DMS114 treated with DMSO at 0.1 percent for 48 hours (cell line): ENCODE data around the gene HARBI1.

Experiments
- DNase-seq: peaks from one replicate; lab custom pipeline; 2025; ENCODE audit not compliant: unreplicated experiment; lab: John Stamatoyannopoulos, UW

Gene HARBI1

DNA sequence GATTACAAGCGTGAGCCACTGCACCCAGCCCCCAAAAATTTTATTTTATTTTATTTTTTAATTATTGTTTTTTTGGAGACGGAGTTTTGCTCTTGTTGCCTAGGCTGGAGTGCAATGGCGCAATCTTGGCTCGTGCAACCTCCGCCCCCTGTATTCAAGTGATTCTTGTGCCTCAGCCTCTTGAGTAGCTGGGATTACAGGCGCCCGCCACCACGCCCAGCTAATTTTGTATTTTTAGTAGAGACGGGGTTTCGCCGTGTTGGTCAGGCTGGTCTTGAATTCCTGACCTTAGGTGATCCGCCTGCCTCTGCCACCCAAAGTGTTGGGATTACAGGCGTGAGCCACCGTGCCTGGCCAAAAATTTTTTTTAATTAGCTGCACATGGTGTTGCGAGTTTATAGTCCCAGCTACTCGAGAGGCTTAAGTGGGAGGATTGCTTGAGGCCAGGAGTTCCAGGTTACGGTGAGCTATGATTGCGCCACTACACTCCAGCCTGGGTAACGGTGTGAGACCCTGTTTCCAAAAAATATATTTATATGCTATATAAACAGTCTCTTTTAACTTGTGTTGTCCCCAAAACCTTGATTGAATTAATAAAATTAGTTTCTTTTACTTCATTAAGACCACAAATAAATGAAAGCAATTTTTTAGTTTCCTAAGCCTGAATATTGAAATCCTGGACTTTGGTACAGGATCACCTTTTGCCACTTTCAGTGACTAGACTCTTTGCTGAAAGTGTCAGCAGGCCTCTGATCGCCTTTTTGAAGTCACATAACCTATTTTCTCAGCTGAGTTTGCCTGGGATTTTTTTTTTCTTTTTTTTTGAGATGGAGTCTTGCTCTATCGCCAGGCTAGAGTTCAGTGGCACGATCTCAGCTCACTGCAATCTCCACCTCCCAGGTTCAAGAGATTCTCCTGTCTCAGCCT is 16.5 kb upstream of the HARBI1 start:
- DNase-seq = no peak

DNA sequence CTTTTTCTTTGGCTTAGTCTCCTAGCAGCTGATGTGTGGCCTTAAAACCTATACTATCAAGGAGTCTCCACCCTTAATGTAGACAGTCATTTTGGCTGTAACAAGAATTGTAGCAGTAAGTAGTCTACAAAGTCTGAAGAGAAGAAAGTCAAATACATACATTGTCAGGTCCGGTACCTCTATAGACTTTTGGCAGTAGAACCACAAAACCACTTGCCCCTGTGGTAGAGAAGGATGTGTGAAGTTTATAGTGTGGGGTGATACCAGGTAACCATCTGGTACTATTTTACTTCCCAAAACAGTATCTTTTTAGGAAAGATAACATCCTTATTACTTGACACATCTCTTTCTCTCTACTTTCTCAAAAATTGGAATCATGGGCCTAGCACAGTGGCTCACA is 15.5 kb upstream of the HARBI1 start:
- DNase-seq = no peak

GRCh38 chr11:46631676-46632075 is 14.6 kb upstream of the HARBI1 start:
- DNase-seq = no peak

- no peak for DNase-seq
Observed at GRCh38 chr11:46630237-46630636, 13.2 kb upstream of the HARBI1 start.

DNA sequence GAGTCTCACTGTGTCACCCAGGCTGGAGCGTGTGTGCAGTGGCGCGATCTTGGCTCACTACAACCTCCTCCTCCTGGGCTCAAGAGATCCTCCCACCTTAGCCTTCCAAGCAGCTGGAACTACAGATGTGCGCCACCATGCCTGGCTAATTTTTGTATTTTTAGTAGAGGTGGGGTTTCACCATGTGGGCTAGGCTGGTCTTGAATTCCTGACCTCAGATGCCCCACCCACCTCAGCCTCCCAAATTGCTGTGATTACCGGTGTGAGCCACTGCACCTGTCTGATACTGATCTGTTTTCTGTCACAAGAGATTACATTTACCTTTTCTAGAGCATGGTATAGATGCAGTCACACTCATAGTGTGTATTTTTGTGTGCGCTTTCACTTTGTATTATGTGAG is 11.9 kb upstream of the HARBI1 start:
- no peak for DNase-seq

DNA sequence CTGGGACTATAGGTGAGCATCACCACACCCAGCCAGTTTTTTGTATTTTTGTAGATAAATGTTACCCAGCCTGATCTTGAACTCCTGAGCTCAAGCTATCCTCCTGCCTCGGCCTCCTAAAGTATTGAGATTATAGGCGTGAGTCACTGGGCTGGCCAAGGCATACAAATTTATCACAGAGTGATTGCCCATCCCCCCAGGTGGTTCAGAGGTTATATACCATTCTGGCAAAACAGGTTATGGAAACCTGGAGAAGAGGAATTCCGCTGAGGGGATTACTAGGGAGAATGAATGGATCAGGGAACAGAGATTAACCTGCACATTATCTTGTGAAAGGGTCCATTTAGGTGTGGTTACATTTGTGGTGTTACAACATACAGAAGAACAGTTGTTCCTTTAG is 8.4 kb upstream of the HARBI1 start:
- DNase-seq = no peak

DNA sequence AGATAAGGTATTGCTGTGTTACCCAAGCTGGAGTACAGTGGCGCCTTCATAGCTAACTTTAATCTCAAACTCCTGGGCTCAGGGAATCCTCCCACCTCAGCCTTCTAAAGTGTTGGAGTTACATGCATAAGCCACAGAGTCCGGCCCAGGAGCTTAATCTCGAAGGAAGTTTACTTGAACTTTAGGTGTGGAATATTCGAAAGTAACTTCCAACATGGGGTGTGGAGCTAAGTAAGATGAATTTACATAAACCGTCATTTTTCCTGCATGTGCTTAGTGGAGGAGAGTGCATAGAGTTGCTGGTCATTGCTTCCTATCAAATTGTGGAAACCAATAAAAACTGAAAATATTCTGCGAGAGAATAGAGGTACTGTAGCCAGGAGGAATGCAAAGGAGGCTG is 1.8 kb upstream of the HARBI1 start:
- DNase-seq = no peak

DNA sequence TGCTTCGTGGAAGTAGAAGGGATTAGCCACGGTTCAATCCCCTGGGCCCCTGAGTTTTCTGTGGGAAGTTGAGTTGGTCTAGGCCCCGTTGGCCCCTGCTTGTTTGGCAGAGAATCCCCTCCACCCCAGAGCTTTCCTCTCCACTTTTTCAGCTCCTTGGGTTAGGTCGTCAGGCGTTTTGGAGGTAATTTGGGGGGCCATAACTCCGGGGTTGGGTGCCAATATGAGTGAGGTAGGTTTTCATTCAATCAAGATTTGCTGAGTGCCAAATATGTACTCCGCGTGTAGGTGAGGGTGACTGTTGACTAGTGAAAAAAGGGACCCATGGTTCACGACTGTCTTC is 916 bp upstream of the HARBI1 start:
- DNase-seq = no peak

DNA sequence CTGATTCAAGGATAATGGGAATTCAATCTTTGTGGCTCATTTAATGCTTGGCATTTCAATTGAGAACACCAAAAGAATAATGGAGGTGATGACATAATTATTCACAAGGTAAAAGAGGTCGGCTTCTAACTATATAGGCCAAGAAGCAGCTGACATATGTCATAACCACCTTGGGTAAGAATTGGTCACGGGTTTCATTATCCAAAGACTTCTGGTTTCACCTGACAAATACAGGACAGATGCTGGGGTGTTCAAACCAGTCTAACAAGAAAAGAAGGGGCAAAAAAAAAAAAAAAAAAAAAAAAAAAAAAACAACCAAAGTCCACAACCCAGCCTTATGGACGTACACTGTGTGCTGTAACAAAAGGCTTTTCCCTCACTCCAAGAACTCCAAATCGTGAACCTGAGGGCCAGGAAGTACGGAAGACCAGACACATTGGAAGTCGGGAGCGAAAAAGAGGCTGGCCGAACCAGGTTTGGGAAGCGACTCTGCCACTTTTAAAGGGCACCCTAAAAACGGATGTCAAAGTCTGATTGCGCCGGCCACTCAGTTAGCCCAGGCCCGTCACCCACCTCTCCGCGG is 385 bp downstream of the HARBI1 start:
- DNase-seq = no peak

DNA sequence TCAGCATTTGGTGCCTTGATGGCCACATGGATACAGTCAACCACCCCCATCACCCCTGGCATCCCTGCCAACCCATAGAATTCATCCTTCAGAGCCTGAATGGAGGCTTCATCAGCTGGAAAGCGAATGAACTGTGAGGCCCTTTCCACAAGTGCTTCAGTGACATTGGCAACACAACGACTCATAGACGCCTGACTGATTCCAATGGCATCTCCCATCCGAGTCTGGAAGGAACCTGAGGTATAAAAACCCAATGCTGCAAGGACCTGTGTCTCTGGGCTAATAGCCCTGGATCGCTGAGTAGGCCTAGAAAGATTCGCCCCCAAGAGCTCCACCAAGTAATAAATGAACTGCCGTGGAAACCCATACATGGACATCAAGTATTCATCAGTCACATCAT is 1.3 kb downstream of the HARBI1 start:
- DNase-seq = no peak

DNA sequence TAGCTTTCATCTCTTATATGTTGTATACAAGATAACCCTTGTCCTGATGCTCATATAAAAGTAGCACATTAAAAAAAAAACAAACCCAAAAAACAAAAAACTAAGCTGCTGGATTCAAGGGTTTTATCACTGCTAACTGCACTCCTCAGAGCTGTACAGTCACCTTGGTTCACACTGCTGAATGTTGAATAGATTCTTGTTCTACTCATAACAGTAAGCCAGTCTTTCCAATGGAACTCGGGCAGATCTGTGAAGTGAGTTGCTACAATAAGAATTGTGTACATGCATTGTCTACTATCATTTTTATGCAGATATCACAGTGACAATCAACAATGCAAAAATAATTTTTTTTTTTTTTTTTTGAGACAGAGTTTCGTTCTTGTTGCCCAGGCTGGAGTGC is 4.7 kb downstream of the HARBI1 start:
- no peak for DNase-seq

DNA sequence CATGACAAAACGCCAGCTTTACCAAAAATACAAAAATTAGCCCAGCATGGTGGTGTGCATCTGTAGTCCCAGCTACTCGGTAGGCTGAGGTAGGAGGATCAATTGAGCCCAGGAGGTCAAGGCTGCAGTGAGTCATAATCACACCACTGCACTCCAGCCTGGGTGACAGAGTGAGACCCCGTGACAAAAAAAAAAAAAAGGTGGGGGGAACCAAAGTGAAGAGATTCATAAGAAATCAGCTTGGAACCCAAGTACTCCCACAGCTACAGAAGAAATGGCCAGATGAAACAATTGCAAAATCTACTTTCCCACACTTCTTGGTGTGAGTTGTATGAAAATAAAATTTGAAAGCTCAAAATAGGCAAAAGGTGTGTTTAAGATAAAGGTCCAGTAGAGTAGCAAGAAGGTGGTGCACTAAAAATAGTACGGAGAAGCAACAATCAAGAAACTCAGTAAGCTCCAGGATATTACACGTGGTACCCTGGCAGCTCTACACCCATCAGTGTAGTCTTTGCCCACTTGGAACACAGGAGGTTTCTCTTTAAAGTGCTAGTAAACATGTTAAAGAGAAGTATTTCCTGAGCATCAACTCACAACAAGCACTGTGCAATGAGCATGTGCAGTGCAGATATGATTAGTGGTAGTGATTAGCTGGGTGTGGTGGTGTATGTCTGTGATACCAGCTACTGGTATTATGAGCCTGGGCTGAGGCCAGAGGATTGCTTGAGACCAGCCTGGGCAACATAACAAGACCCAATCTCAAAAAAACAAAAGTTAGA is 5.3 kb downstream of the HARBI1 start:
- no peak for DNase-seq

DNA sequence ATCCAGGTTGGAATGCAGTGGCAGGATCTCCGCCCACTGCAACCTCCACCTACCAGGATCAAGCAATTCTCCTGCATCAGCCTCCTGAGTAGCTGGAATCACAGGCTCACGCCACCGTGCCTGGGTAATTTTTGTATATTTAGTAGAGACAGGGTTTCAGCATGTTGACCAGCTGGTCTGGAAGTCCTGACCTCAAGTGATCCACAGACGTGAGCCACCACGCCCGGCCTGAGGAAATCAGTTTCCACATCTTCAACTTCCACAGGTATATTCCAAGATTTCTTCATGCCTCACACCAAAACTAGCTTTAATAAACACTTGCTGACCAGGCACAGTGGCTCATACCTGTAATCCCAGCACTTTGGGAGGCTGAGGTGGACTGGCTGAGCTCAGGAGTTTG is 7.6 kb downstream of the HARBI1 start:
- no peak for DNase-seq

DNA sequence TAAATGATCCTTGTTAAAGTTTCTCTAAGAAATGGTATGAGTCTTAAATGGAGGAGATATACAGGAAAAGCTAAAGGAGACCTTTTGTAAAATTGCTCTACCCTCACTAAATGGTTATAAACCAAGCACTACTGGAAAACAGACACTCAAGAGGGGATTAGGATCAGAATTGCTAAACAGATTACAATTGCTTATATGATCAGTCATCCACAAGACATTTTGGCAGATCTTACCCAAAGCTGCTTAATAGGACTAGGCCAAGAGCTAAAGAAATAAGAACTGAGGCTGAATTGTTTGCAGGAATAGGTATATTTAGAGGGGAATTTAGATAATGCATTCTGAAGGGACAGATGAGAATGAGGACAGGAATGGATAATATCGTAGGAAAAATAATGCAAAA is 9.5 kb downstream of the HARBI1 start:
- no peak for DNase-seq

DNA sequence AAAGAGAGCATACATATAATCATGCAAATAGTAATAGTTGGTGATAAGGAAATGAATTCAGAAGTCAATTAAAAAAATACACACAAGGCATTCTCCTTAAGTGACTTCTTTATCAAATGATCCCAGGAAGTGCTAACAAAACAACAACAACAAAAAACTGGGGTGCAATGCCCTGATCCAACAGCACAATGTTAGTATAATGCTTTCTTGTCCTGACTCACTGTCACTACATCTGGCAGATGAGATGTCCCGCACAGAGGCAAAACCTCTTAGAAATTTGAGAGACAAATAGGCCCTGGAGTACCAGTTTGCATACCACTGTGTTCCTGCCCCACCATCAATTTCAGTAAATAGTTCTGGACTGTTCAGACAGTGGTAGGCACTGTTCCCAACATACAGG is 12.2 kb downstream of the HARBI1 start:
- no peak for DNase-seq

GRCh38 chr11:46603704-46604308 is 13.2 kb downstream of the HARBI1 start:
- no peak for DNase-seq

DNA sequence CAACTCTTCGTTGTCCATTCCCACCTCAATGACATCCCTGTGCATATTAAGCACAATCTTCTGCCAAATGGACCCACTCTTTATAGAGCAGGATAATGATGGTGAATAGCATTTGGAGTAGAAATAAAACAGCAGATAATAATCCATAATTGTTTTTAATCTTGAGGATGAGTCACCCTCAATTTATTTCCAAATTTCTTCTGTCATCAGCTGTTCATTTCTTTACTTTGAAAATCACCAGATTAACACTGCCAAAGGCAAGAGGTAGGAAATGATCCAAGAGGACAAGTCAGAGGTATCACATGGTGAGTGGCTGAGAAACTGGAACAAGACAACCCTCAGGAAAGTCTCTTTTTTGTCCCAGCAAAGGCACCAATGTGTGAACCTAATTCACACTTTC is 15.9 kb downstream of the HARBI1 start:
- no peak for DNase-seq

DNA sequence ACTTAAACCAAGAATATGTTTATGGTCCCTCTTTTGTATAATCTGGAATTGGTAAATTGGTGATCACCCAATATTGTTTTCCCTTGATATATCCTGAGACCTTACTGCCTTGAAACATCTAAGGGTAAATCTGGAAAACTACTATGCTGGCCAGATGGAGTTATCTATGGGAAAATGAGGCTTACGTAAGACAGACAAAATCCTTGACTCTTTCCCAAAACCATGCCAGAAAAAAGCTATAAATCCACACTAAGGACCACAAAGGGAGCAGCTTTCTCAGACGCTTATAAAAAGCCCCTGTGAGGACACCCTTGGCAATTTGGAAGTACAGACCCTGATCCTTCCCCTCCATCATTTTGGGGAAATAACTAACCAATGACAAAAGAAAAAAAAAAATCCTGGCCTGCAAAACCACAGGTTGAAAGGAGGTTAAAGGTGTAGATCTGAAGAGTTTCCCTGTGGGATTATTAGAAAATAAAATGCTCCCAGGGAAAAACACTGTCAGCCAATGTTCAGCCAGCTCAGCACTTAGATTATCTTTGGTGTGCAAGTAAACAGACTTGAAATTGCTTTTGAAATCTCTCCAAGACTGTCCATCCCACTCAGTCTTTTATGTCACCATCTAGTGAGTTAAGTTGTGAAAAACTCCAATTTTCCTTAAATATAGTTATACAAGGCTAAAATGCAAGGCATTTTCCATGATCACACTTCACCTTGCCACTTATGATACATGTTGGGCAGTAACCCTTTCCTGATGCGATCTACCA is 16.6 kb downstream of the HARBI1 start:
- no peak for DNase-seq

- DNase-seq = no peak
Observed at GRCh38 chr11:46599340-46600193, 17.5 kb downstream of the HARBI1 start.

DNA sequence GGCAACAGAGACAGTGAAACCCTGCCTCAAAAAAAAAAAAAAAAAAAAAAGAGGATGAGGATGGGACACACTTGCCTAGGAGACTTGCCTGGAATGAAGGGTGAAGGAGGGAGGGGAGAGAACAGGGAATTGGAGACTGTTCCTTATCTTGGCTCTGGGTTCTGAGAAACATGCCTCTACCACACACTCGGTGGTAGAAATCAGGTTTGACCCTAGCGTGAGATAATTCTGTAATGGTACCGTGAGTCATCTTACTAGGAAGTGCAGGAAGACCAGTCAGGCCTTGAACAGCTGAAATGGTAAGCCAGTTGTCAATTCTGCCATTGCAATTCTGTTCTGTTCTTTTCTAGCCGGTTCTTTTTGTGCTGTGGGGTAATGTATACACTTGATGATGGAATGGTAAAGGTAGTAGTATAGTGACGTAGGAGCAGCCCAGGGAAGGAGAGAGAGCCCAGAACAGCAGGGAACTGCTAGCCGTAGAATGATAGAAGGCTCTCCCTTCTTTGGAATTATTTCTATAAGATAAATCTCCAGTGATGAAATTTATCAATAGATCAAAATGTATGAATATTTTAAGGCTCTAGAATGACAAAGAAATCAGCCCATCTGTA is 19.3 kb downstream of the HARBI1 start:
- DNase-seq = no peak
